ENCODE results near the gene CSHL1.
"Not testable (repeated sequence)": the region's sequence is repeated elsewhere in the genome, so short reads cannot be mapped to it uniquely, and the experiment has no call there.

Gene CSHL1

GRCh38 chr17:63909586-63909985, 1.5 kb downstream of the CSHL1 start:
- not testable (repeated sequence) for H3K4me3 Mint-ChIP-seq; H3K27me3 Mint-ChIP-seq; DNase-seq (ENCODE audit: low spot score in 2 of 2); H3K27ac Mint-ChIP-seq (ENCODE audit: low read depth); H3K36me3 Mint-ChIP-seq (ENCODE audit: insufficient read depth); ATAC-seq (replicated peaks; ENCODE audit: extremely low read depth, poor library complexity, severe bottlenecking); H3K9me3 Mint-ChIP-seq; H3K4me1 Mint-ChIP-seq

- H3K4me3 Mint-ChIP-seq; H3K27me3 Mint-ChIP-seq; DNase-seq (ENCODE audit: low spot score in 2 of 2); H3K27ac Mint-ChIP-seq (ENCODE audit: low read depth); H3K9me3 Mint-ChIP-seq; H3K36me3 Mint-ChIP-seq (ENCODE audit: insufficient read depth); ATAC-seq (replicated peaks; ENCODE audit: extremely low read depth, poor library complexity, severe bottlenecking); H3K4me1 Mint-ChIP-seq: not testable (repeated sequence)
Measured at GRCh38 chr17:63907161-63907778, 3.8 kb downstream of the CSHL1 start.

- not testable (repeated sequence) for H3K4me3 Mint-ChIP-seq; H3K27me3 Mint-ChIP-seq; H3K36me3 Mint-ChIP-seq (ENCODE audit: insufficient read depth); ATAC-seq (replicated peaks; ENCODE audit: extremely low read depth, poor library complexity, severe bottlenecking); DNase-seq (ENCODE audit: low spot score in 2 of 2); H3K9me3 Mint-ChIP-seq; H3K4me1 Mint-ChIP-seq; H3K27ac Mint-ChIP-seq (ENCODE audit: low read depth)
Measured at GRCh38 chr17:63904796-63905195, 6.3 kb downstream of the CSHL1 start.

GRCh38 chr17:63903787-63904201, 7.3 kb downstream of the CSHL1 start:
- not testable (repeated sequence) for H3K4me3 Mint-ChIP-seq; H3K4me1 Mint-ChIP-seq; H3K27me3 Mint-ChIP-seq; DNase-seq (ENCODE audit: low spot score in 2 of 2); H3K9me3 Mint-ChIP-seq; H3K27ac Mint-ChIP-seq (ENCODE audit: low read depth); H3K36me3 Mint-ChIP-seq (ENCODE audit: insufficient read depth)
- ATAC-seq (replicated peaks; ENCODE audit: extremely low read depth, poor library complexity, severe bottlenecking), result peak; percentile 56

- H3K36me3 Mint-ChIP-seq (ENCODE audit: insufficient read depth); H3K9me3 Mint-ChIP-seq; H3K27me3 Mint-ChIP-seq; H3K4me3 Mint-ChIP-seq; ATAC-seq (replicated peaks; ENCODE audit: extremely low read depth, poor library complexity, severe bottlenecking); DNase-seq (ENCODE audit: low spot score in 2 of 2); H3K4me1 Mint-ChIP-seq; H3K27ac Mint-ChIP-seq (ENCODE audit: low read depth): not testable (repeated sequence)
Measured at GRCh38 chr17:63901971-63902370, 9.1 kb downstream of the CSHL1 start.

GRCh38 chr17:63898899-63899798, 11.9 kb downstream of the CSHL1 start:
- not testable (repeated sequence) for H3K4me1 Mint-ChIP-seq; H3K27ac Mint-ChIP-seq (ENCODE audit: low read depth); H3K4me3 Mint-ChIP-seq; H3K36me3 Mint-ChIP-seq (ENCODE audit: insufficient read depth); DNase-seq (ENCODE audit: low spot score in 2 of 2); H3K27me3 Mint-ChIP-seq; H3K9me3 Mint-ChIP-seq
- peak; percentile 63 for ATAC-seq (replicated peaks; ENCODE audit: extremely low read depth, poor library complexity, severe bottlenecking)

- H3K4me1 Mint-ChIP-seq; H3K27me3 Mint-ChIP-seq; DNase-seq (ENCODE audit: low spot score in 2 of 2); H3K9me3 Mint-ChIP-seq; ATAC-seq (replicated peaks; ENCODE audit: extremely low read depth, poor library complexity, severe bottlenecking); H3K27ac Mint-ChIP-seq (ENCODE audit: low read depth); H3K36me3 Mint-ChIP-seq (ENCODE audit: insufficient read depth); H3K4me3 Mint-ChIP-seq: not testable (repeated sequence)
Measured at GRCh38 chr17:63896524-63897354, 14.3 kb downstream of the CSHL1 start, which contains the start of gene CSH1. Gene CSH1 (minus strand): TSS chr17:63896574. CDS start chr17:63896511, 63 bp downstream.

GRCh38 chr17:63894821-63895220, 16.2 kb downstream of the CSHL1 start:
- H3K4me3 Mint-ChIP-seq; H3K27ac Mint-ChIP-seq (ENCODE audit: low read depth); ATAC-seq (replicated peaks; ENCODE audit: extremely low read depth, poor library complexity, severe bottlenecking); H3K27me3 Mint-ChIP-seq; H3K36me3 Mint-ChIP-seq (ENCODE audit: insufficient read depth); H3K4me1 Mint-ChIP-seq; DNase-seq (ENCODE audit: low spot score in 2 of 2); H3K9me3 Mint-ChIP-seq: not testable (repeated sequence)

GRCh38 chr17:63894021-63894420, 17.0 kb downstream of the CSHL1 start:
- DNase-seq (ENCODE audit: low spot score in 2 of 2); H3K4me3 Mint-ChIP-seq; H3K9me3 Mint-ChIP-seq; H3K27me3 Mint-ChIP-seq; ATAC-seq (replicated peaks; ENCODE audit: extremely low read depth, poor library complexity, severe bottlenecking); H3K4me1 Mint-ChIP-seq; H3K27ac Mint-ChIP-seq (ENCODE audit: low read depth); H3K36me3 Mint-ChIP-seq (ENCODE audit: insufficient read depth): not testable (repeated sequence)

- not testable (repeated sequence) for DNase-seq (ENCODE audit: low spot score in 2 of 2); ATAC-seq (replicated peaks; ENCODE audit: extremely low read depth, poor library complexity, severe bottlenecking); H3K4me3 Mint-ChIP-seq; H3K9me3 Mint-ChIP-seq; H3K27me3 Mint-ChIP-seq; H3K36me3 Mint-ChIP-seq (ENCODE audit: insufficient read depth); H3K27ac Mint-ChIP-seq (ENCODE audit: low read depth)
- peaks cover 10% of the 10 kb centered on the region for H3K4me1 Mint-ChIP-seq
Measured at GRCh38 chr17:63892316-63893037, 18.6 kb downstream of the CSHL1 start.

- peaks cover 10% of the 10 kb centered on the region for H3K4me1 Mint-ChIP-seq
- not testable (repeated sequence) for H3K36me3 Mint-ChIP-seq (ENCODE audit: insufficient read depth); H3K27ac Mint-ChIP-seq (ENCODE audit: low read depth); H3K27me3 Mint-ChIP-seq; H3K9me3 Mint-ChIP-seq; DNase-seq (ENCODE audit: low spot score in 2 of 2)
- peak overlapping the region; percentile 9 for H3K4me3 Mint-ChIP-seq
- peak; percentile 63 for ATAC-seq (replicated peaks; ENCODE audit: extremely low read depth, poor library complexity, severe bottlenecking)
Measured at GRCh38 chr17:63889026-63889848, 21.8 kb downstream of the CSHL1 start.

Data from central memory CD8-positive, alpha-beta T cell (primary cell).